ENCODE measurements around the gene NEB. TPM values are rescaled to one million over a fixed set of nuclear protein-coding genes. Genes with fewer than 3 reads are reported as not detected.
"Not testable (repeated sequence)": the region's sequence is repeated elsewhere in the genome, so short reads cannot be mapped to it uniquely, and the experiment has no call there.

The NEB gene
- polyA plus RNA-seq, 10 donors, result 639 to 1,786 (median 1,117) TPM

DNA sequence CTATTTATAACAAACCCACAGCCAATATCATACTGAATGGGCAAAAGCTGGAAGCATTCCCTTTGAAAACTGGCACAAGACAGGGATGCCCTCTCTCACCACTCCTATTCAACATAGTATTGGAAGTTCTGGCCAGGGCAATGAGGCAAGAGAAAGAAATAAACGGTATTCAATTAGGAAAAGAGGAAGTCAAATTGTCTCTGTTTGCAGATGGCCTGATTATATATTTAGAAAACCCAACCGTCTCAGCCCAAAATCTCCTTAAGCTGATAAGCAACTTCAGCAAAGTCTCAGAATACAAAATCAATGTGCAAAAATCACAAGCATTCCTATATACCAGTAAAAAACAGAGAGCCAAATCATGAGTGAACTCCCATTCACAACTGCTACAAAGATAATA lies 176.4 kb downstream of the NEB start:
- DNase-seq, result not testable (repeated sequence)

GRCh38 chr2:151556121-151556520 lies 178.2 kb downstream of the NEB start:
- no peak for DNase-seq

GRCh38 chr2:151552287-151552686 lies 182.0 kb downstream of the NEB start:
- DNase-seq, result no peak

DNA sequence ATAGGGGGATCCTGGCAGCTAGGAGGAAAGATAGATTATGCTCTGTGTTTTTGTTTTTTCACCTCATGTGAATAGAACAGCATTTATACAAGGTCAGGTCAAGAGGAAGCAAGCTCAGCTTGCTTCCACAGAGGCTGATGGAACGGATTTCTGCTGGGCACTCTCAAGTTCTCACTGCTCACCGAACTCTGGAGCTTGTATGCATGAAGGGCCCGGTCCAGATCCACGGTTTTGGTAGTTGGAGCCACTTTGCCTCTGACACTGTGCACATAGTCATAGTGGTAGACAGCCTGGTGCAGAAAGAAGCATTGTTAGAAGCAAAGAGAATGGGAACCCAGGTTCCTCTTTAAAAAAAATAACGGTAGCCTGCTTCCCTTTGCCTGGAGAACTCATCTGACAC lies 182.7 kb downstream of the NEB start:
- no peak for DNase-seq

- DNase-seq, result no peak
Observed at GRCh38 chr2:151549191-151549590, 185.1 kb downstream of the NEB start.

- DNase-seq, result peak in 2 of 3 donors; percentile 11 to 19
Observed at GRCh38 chr2:151544449-151544848, 189.8 kb downstream of the NEB start.

GRCh38 chr2:151543876-151544275 lies 190.4 kb downstream of the NEB start:
- DNase-seq, result peak; percentile 41 to 67 (median 47)

- DNase-seq, result no peak
Observed at GRCh38 chr2:151534001-151534400, 200.3 kb downstream of the NEB start.

GRCh38 chr2:151533127-151533526 lies 201.1 kb downstream of the NEB start:
- no peak for DNase-seq

GRCh38 chr2:151526572-151527090 lies 207.6 kb downstream of the NEB start:
- DNase-seq, result no peak

- DNase-seq, result no peak
Observed at GRCh38 chr2:151525821-151526373, 208.4 kb downstream of the NEB start.

GRCh38 chr2:151523850-151524249 lies 210.4 kb downstream of the NEB start:
- no peak for DNase-seq

DNA sequence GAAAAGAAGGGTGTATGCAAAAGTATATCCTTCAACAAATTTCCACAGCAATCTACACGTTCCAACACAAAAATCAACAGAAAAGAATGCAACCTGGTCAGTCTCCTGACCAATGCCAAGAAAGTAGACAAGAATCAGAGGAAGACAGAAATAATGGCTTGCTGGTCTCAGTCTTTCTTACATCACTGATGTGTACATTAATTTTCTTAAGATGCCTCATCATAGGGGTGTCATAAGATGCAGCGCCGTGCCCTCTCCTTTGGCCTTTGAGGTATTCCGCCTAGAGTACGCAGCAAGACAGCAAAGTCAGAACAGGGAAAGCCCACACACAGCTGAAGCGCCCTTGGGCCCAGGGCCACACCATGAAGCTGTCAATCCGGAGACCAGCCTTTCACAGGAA lies 211.7 kb downstream of the NEB start:
- DNase-seq, result no peak

GRCh38 chr2:151520976-151521375 lies 213.3 kb downstream of the NEB start:
- no peak for DNase-seq

DNA sequence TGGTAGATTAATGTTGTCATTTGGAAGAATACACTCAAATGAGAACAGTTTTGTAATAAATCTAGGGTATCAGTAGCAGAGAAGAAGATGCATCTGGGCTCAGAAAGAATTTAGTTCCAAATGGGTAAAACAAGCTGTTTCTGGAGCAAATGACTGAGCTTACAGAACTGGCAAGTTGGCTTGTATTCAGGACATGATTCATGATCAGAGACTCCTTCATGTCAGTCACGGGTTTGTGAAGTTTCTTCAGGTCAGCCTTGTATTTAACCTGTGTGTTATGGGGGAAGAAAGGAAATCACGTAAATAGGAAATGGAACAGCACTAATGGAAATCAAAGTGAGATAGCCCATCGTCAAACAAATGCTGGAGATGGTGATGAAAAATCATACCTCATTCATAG lies 215.5 kb downstream of the NEB start:
- no peak for DNase-seq

DNA sequence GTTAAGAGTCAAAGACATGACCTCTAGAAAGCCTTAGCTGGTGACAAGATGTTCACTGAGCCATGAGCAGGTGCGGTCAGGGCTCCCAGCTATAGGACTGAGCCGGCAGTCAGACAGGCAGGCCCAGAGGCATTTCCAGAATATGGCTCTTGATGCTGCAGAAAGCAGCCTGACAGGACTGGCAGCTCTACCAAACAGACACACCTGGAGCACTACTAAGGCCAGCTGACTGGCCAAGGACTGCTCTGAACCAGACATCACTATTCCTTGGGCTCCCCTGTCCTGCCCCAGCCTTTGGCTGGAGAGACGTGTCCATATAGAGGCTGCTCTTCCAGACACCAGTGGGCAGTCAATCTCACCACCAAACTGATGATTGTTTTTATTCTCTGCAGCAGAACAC lies 225.8 kb downstream of the NEB start:
- no peak for DNase-seq

DNA sequence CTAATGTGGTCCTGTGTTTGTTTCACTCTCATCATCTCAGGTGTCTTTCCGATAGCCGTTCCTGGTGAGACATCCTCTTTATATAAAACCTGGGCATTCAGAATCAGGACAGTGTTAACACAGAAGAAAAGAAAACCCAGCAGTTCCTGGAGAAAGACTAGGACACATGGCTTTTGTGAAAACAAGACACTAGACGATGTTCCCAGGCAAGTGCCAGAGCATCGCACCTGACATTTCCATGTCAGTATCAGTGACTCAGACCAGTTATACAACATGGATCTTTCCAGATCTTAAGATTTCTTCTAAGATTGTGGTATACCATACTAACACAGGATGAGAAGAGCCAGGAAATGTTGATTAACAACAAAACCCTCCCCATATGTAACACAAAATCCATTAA lies 228.1 kb downstream of the NEB start:
- no peak for DNase-seq

DNA sequence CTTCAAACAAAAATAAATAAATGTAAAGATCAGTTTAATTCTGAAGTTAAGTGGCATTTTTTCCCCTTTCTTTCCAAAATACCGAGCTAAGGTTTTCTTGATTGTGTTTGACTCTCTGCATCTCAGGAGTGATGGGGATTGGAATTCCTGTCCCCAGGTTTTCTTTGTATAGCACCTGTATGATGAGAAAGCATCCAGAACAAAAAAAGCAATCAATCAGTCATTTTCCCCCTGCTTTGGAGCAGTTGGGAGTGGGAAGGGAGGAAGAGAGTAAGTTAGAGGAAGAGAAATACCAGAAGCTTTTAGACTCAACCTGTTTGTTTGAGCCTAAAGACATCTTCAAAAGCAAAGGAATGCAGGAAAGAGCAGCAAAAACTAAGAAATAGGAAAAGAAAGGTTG lies 236.1 kb downstream of the NEB start:
- no peak for DNase-seq

DNA sequence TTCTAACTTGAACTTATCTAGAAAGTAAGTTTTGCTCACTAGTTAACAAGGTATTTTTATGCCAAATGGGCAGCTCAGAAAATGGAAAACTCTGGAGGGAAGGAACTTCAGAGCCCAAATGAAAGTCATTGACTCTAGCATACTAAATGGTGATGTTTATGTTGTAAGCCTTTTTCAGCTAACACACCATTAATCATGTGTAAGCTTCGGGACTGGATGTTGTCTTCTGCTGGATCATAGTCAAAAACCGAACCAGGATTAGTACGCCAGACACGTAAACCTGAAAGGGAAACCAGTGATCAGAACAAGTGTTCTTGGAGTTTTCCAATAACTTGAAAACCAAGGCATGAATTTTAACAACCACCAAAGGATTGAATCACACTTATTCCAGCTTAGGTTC lies 242.8 kb downstream of the NEB start:
- no peak for DNase-seq

DNA sequence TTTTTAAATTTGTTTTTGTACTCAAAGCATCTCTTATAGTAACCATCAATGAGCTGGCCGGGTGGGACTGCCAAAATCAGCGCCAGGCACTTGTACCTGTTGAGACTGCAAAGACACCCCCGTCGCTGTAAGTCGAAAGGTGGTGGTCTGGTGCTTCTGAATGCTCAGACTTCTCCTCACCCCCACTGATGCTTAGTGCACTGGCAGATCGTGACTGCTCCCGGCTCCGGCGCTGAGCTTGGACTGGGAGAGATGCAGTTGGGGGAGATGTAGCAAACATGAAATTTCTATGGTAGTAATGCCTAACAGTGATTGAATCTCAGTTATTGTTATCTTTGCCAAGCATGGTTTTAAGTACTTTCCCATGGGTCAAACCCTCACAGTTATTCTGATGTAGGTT lies 244.0 kb downstream of the NEB start:
- DNase-seq, result no peak

GRCh38 chr2:151486053-151486452 lies 248.2 kb downstream of the NEB start:
- no peak for DNase-seq

DNA sequence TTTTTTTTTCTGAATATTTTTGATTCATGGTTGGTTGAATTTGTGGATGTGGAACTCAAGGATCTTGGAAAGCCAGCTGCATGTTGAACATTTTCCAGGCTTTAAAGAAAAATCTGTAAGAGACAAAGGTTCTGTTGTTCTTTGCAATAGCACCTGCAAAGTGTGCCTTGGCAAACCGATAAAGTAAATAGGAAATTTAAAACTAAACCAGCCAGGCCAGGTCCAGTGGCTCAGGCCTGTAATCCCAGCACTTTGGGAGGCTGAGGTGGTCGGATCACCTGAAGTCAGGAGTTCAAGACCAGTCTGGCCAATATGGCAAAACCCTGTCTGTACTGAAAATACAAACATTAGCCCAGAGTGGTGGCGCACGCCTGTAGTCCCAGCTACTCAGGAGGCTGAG lies 250.2 kb downstream of the NEB start:
- DNase-seq, result no peak

DNA sequence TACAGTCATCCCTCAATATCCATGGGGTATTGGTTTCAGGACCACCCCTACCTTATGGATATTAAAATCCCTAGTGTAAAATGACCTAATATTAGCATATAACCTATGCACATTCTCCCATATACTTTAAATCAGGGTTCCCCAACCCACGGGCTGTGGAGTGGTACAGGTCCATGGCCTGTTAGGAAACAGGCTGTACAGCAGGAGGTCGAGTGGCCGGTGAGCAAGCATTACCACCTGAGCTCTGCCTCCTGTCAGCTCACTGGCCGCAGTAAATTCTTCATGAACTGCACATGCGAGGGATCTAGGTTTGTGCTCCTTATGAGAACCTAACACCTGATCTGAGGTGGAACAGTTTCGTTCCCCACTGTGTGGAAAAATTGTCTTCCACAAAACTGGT lies 250.7 kb downstream of the NEB start:
- no peak for DNase-seq

- no peak for DNase-seq
Observed at GRCh38 chr2:151482171-151482725, 252.0 kb downstream of the NEB start.

All from muscle of back (tissue), 11 donors.